Ramos (cell line): ENCODE measurements around the gene RBBP6.
"Not testable (repeated sequence)": the region's sequence is repeated elsewhere in the genome, so short reads cannot be mapped to it uniquely, and the experiment has no call there.

ENCODE experiments used
- in situ Hi-C: fragments of 300-500 bp; cut with MboI; formaldehyde crosslinking; loops from one replicate; pipeline ENCODE4 v1.14.3; 2022; ENCODE audit warnings: low sequenced_read_pairs; ENCODE audit not compliant: unreplicated experiment

RBBP6 gene, protein sequence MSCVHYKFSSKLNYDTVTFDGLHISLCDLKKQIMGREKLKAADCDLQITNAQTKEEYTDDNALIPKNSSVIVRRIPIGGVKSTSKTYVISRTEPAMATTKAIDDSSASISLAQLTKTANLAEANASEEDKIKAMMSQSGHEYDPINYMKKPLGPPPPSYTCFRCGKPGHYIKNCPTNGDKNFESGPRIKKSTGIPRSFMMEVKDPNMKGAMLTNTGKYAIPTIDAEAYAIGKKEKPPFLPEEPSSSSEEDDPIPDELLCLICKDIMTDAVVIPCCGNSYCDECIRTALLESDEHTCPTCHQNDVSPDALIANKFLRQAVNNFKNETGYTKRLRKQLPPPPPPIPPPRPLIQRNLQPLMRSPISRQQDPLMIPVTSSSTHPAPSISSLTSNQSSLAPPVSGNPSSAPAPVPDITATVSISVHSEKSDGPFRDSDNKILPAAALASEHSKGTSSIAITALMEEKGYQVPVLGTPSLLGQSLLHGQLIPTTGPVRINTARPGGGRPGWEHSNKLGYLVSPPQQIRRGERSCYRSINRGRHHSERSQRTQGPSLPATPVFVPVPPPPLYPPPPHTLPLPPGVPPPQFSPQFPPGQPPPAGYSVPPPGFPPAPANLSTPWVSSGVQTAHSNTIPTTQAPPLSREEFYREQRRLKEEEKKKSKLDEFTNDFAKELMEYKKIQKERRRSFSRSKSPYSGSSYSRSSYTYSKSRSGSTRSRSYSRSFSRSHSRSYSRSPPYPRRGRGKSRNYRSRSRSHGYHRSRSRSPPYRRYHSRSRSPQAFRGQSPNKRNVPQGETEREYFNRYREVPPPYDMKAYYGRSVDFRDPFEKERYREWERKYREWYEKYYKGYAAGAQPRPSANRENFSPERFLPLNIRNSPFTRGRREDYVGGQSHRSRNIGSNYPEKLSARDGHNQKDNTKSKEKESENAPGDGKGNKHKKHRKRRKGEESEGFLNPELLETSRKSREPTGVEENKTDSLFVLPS (N-terminal part only)

GRCh38 chr16:24539295-24539849 is at the start of gene RBBP6:
RBBP6 (plus strand) TSS chr16:24539566; CDS start chr16:24540627, 1,061 bp downstream.
- in situ Hi-C loops = loop anchor here (25.0 kb wide), 1 partner anchor 498 kb away; no protein-coding TSS in a partner anchor

DNA sequence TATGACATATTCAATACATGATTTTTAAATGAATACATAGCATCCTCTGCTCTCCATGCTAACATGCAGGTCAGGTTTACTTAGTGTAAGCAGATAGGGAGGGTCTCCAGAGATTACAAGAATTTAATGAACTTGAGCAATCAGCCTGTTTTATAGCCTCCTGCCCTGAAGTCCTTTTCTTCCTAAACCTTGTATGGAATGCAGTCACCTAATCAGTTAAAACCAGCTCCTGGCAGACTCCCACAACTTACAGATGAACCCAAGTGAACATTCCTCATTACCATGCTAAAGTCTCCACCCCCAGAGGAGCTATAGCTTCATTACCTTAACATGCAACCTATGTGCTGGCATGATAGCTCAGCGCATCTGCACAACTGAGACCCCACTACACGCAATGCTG is 48.5 kb upstream of the RBBP6 start:
- in situ Hi-C loops = no loop called here

DNA sequence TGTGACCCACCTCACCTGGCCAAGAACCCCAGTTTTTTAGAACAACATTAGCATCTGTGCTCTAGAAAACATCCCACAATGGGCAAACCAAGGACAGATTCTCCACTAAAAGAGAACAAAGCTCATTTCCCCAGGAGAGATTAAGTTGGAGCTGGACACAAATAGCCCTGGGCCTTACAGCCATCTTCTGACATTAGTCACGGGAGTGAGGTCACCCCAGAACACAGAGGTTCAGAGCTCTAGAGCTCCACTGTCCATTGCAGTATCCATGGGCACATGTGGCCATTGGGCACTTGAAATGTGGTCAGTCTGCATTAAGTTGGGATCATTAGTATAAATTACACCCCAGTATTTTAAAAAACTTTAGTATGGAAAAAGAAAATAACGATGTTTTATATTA is 47.6 kb upstream of the RBBP6 start:
- in situ Hi-C loops = no loop called here

- in situ Hi-C loops = no loop called here
Observed at GRCh38 chr16:24493821-24494220, 45.5 kb upstream of the RBBP6 start.

- in situ Hi-C loops = not testable (repeated sequence)
Observed at GRCh38 chr16:24495207-24495606, 44.2 kb upstream of the RBBP6 start.

GRCh38 chr16:24497440-24497839 is 41.9 kb upstream of the RBBP6 start:
- in situ Hi-C loops = no loop called here

DNA sequence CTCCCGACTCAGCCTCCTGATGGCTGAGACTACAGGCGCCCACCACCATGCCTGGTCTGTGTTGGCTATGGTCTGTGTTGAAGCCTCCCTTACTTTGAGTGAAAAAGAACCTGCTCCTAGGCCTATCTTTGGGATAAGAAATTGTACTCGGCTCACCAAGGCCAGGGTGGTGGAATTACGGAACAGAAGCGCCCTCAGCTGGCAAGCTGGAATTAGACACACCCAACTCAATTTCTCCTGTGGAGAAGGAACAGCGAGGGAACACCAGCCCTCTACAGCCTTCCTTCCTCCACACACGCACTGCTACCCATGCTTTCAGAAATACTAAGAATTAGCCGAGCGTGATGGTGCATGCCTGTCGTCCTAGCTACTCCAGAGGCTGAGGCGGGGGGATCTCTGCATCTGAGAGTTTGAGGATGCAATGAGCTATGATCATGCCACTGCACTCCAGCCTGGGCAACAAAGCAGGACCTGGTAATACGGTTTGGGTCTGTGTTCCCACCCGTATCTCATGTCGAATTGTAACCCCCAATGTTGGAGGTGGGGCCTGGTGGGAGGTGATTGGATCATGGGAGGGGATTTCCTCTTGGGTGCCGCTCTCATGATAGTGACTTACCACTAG is 40.1 kb upstream of the RBBP6 start:
- in situ Hi-C loops = no loop called here

DNA sequence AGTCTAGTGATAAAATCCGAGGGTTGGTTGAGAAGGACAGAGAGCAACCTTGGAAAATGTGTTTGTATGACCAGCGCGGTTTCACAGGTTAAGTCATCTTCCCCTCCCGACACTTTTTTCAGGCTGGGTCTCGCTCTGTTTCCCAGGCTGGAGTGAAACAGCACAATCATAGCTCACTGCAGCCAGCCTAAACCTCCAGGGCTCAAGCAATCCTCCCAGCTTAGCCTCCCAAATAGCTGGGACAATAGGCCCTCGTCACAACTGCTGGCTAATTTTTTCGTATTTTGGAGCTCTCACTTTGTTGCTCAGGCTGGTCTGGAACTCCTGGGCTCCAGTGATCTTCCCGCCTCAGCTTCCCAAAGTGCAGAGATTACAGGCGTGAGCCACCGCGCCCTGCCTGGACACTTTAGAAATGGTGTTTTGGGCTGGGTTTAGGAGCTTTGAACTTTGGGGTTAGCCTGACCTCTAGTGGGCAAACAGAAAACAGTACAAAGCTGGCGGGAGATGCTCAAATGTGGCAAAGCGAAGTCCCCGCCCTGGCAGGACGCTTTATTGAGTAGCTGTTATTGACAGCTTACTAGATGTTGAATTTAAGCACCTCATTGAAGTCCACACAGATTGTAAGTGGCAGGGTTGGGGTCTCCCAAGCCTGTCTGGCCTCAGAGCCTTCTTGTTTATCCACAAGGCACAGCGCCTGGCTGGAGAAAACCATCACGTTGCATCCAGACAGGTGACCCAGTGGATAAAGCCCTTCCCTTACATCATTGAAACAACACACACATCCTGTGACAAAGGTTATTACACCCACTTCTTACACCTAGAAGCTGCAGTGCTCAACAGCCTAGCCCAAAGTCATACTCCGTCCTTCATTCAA is 34.7 kb upstream of the RBBP6 start:
- in situ Hi-C loops = loop anchor here (5.0 to 25.0 kb wide), 2 partner anchors 462 to 692 kb away; no protein-coding TSS in a partner anchor

DNA sequence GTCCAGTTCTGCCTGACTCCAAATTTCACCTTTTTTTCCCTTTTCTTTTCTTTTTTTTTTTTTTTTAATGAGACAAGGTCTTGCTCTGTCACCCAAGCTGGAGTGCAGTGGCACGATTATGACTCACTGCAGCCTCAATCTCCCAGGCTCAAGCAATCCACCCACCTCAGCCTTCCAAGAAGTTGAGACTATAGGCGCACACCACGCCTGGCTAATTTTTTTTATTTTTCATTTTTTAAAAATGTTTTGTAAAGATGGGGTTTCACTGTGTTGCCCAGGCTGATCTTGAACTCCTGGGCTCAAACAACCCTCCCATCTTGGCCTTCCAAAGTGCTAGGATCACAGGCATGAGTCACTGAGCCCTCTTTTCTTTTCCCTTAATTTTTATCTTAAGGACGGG is 33.4 kb upstream of the RBBP6 start:
- in situ Hi-C loops = loop anchor here (25.0 kb wide), 1 partner anchor 694 kb away; no protein-coding TSS in a partner anchor

GRCh38 chr16:24507959-24508480 is 31.3 kb upstream of the RBBP6 start:
- in situ Hi-C loops = loop anchor here (25.0 kb wide), 1 partner anchor 696 kb away; no protein-coding TSS in a partner anchor

GRCh38 chr16:24508614-24509013 is 30.8 kb upstream of the RBBP6 start:
- in situ Hi-C loops = loop anchor here (25.0 kb wide), 1 partner anchor 696 kb away; no protein-coding TSS in a partner anchor

GRCh38 chr16:24509536-24509935 is 29.8 kb upstream of the RBBP6 start:
- in situ Hi-C loops = loop anchor here (25.0 kb wide), 1 partner anchor 697 kb away; no protein-coding TSS in a partner anchor

GRCh38 chr16:24511174-24511573 is 28.2 kb upstream of the RBBP6 start:
- in situ Hi-C loops = loop anchor here (10.0 to 25.0 kb wide), 2 partner anchors 699 to 714 kb away; no protein-coding TSS in a partner anchor

GRCh38 chr16:24511792-24512191 is 27.6 kb upstream of the RBBP6 start:
- in situ Hi-C loops = loop anchor here (10.0 to 25.0 kb wide), 2 partner anchors 699 to 713 kb away; no protein-coding TSS in a partner anchor

DNA sequence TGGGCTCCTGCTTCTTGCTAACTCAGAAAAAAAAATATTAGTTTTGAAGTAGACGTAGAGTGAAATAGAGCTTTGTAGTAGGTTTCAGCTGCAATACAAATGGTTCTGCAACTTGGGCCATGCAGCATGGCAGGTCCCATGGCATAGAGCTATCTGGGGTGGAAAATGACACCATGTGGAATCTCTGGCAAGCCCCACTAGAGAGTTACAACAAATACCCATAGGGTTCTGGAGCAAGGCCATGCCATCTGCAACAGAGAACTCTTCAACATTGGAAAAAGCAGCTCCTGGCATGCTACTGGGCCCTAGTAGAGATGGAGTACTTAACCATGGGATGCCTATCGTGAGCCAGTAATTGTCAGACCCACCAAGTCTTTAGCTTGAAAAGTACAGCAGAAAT is 25.3 kb upstream of the RBBP6 start:
- in situ Hi-C loops = loop anchor here (10.0 to 25.0 kb wide), 2 partner anchors 702 to 711 kb away; no protein-coding TSS in a partner anchor

DNA sequence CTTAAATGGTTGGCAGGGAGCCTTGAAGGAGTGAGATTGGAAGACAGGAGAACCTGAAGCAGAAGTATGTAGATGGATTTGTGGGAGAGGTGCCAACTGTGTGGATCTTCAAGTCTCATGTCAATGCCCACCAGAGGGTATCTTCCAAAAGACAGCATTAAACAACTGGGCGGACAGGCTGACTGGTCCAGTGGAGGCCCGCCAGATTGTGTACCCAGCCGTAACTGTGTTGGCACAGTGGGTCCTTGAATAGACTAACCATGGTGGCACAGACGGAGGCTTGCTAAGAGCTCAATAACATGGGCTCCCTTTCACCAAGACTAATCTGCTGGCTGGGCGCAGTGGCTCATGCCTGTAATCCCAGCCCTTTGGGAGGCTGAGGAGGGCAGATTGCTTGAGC is 24.2 kb upstream of the RBBP6 start:
- in situ Hi-C loops = loop anchor here (10.0 to 25.0 kb wide), 2 partner anchors 703 to 710 kb away; no protein-coding TSS in a partner anchor

DNA sequence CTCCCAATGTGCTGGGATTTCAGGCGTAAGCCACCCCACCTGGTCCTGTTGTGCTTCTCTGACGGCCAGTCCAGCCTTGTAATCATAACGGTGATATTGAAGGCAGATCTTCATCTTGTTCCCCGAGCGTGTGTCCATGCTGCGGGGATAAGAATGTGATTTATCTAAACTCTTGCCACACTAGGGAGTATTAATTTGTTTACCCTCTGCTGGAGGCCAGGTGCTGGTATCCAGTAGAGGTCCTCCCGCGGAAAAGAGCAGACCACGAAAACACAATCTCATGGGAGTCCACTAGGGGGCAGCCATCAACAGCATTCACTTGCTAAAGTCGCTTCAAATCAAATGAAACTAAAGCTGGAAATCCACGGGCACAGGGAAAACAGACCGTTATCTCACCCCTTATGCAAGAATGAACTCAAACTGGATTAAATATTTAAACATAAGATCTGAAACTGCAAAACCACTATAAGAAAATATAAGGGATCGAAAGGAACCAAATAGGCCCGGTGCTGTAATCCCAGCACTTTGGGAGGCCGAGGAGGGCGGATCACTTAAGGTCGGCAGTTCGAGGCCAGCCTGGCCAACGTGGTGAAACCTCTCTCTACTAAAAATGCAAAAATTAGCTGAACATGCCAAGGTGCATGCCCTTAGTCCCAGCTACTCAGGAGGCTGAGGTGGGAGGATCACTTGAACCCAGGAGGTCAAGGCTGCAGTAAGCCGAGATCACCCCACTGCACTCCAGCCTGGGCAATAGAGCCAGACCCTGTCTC is 22.3 kb upstream of the RBBP6 start:
- in situ Hi-C loops = loop anchor here (10.0 to 25.0 kb wide), 2 partner anchors 705 to 708 kb away; no protein-coding TSS in a partner anchor
